Measurements from ENCODE around the gene PBRM1. TPM values are rescaled to one million over a fixed set of nuclear protein-coding genes. Genes with fewer than 3 reads are reported as not detected.

PBRM1 gene
- total and polyA plus RNA-seq, 2 donors (not counting 1 experiment from before 2014, with no cell fraction given), result 37.2 to 97.3 TPM

- no peaks in the 10 kb centered on the region for H4K20me1 ChIP-seq (ENCODE audit: control insufficient read depth, extremely low read depth, insufficient read depth, low read length)
- no peak overlapping the region for H3K4me3 ChIP-seq (replicated peaks in 1 of 4; ENCODE audit: control extremely low read depth in 1 of 4, insufficient read depth in 1 of 4, low read depth in 3 of 4, low read length in 4 of 4)
- H3K9ac ChIP-seq (ENCODE audit: insufficient read depth, low read length), result no peak overlapping the region
- DNase-seq (ENCODE audit: low read depth in 2 of 2), result no peak
- H3K9me3 ChIP-seq (ENCODE audit: control insufficient read depth, insufficient read depth, low read depth, low read length), result no peaks in the 10 kb centered on the region
- no peaks in the 10 kb centered on the region for H3K4me1 ChIP-seq (ENCODE audit: control insufficient read depth, extremely low read depth, insufficient read depth, low read length)
- no peaks in the 10 kb centered on the region for H3K79me2 ChIP-seq (ENCODE audit: control insufficient read depth, insufficient read depth, low read length)
- TF ChIP-seq EZH2 (IDR thresholded peaks at IDR 0.05; ENCODE audit: low read length, missing control alignments) (no peak), CTCF (conservative IDR thresholded peaks at IDR 0.05 in 1 of 2, IDR thresholded peaks at IDR 0.05 in 1 of 2; ENCODE audit: low read depth in 1 of 2, low read length in 2 of 2) (no peak)
- H2AFZ ChIP-seq (ENCODE audit: low read length), result no peak overlapping the region
- H3K27me3 ChIP-seq (ENCODE audit: control insufficient read depth, insufficient read depth, low read length), result no peaks in the 10 kb centered on the region
- H3K4me2 ChIP-seq (ENCODE audit: extremely low read depth, insufficient read depth, low read length), result no peak overlapping the region
- H3K27ac ChIP-seq (ENCODE audit: insufficient read depth, low read length), result no peak overlapping the region
- no peaks in the 10 kb centered on the region for H3K36me3 ChIP-seq (ENCODE audit: control insufficient read depth, insufficient read depth, low read length)
These were observed 179.3 kb downstream of the PBRM1 start for GRCh38 chr3:52506266-52506966.

DNA sequence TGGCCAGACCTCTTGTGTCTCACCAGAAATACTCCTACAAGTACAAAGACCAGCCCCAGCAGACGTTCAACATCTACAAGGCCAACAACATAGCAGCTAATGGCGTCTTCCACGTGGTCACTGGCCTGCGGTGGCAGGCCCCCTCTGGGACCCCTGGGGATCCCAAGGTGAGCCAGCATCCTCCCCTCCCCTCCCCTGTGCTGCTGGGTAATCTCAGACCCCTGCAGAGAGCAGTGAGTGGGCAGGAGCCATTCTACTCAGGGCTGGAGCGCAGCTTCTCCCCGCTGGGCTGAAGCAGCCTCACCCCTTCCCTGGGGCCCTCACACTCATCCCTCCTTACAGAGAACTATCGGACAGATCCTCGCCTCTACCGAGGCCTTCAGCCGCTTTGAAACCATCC is 180.7 kb downstream of the PBRM1 start:
- Histone ChIP-seq H3K9ac (ENCODE audit: insufficient read depth, low read length) (no peak overlapping the region), H4K20me1 (ENCODE audit: control insufficient read depth, extremely low read depth, insufficient read depth, low read length) (no peaks in the 10 kb centered on the region), H3K79me2 (ENCODE audit: control insufficient read depth, insufficient read depth, low read length) (no peaks in the 10 kb centered on the region), H3K9me3 (ENCODE audit: control insufficient read depth, insufficient read depth, low read depth, low read length) (no peaks in the 10 kb centered on the region), H3K4me1 (ENCODE audit: control insufficient read depth, extremely low read depth, insufficient read depth, low read length) (no peaks in the 10 kb centered on the region), H2AFZ (ENCODE audit: low read length) (no peak overlapping the region), H3K36me3 (ENCODE audit: control insufficient read depth, insufficient read depth, low read length) (no peaks in the 10 kb centered on the region), H3K4me2 (ENCODE audit: extremely low read depth, insufficient read depth, low read length) (no peak overlapping the region), H3K4me3 (replicated peaks in 1 of 4; ENCODE audit: control extremely low read depth in 1 of 4, insufficient read depth in 1 of 4, low read depth in 3 of 4, low read length in 4 of 4) (no peak overlapping the region), H3K27me3 (ENCODE audit: control insufficient read depth, insufficient read depth, low read length) (no peaks in the 10 kb centered on the region), H3K27ac (ENCODE audit: insufficient read depth, low read length) (no peak overlapping the region)
- DNase-seq (ENCODE audit: low read depth in 2 of 2), result no peak
- no peak for TF ChIP-seq EZH2 (IDR thresholded peaks at IDR 0.05; ENCODE audit: low read length, missing control alignments)
- no peak for TF ChIP-seq CTCF (conservative IDR thresholded peaks at IDR 0.05 in 1 of 2, IDR thresholded peaks at IDR 0.05 in 1 of 2; ENCODE audit: low read depth in 1 of 2, low read length in 2 of 2)

- no peaks in the 10 kb centered on the region for H3K27me3 ChIP-seq (ENCODE audit: control insufficient read depth, insufficient read depth, low read length)
- H3K9me3 ChIP-seq (ENCODE audit: control insufficient read depth, insufficient read depth, low read depth, low read length), result no peaks in the 10 kb centered on the region
- no peak overlapping the region for H2AFZ ChIP-seq (ENCODE audit: low read length)
- no peaks in the 10 kb centered on the region for H3K36me3 ChIP-seq (ENCODE audit: control insufficient read depth, insufficient read depth, low read length)
- no peaks in the 10 kb centered on the region for H3K4me1 ChIP-seq (ENCODE audit: control insufficient read depth, extremely low read depth, insufficient read depth, low read length)
- no peak overlapping the region for H3K27ac ChIP-seq (ENCODE audit: insufficient read depth, low read length)
- H3K79me2 ChIP-seq (ENCODE audit: control insufficient read depth, insufficient read depth, low read length), result no peaks in the 10 kb centered on the region
- DNase-seq (ENCODE audit: low read depth in 2 of 2), result no peak
- no peak overlapping the region for H3K9ac ChIP-seq (ENCODE audit: insufficient read depth, low read length)
- no peak overlapping the region for H3K4me3 ChIP-seq (replicated peaks in 1 of 4; ENCODE audit: control extremely low read depth in 1 of 4, insufficient read depth in 1 of 4, low read depth in 3 of 4, low read length in 4 of 4)
- no peaks in the 10 kb centered on the region for H4K20me1 ChIP-seq (ENCODE audit: control insufficient read depth, extremely low read depth, insufficient read depth, low read length)
- no peak overlapping the region for H3K4me2 ChIP-seq (ENCODE audit: extremely low read depth, insufficient read depth, low read length)
- no peak for TF ChIP-seq CTCF (conservative IDR thresholded peaks at IDR 0.05 in 1 of 2, IDR thresholded peaks at IDR 0.05 in 1 of 2; ENCODE audit: low read depth in 1 of 2, low read length in 2 of 2)
- TF ChIP-seq EZH2 (IDR thresholded peaks at IDR 0.05; ENCODE audit: low read length, missing control alignments), result no peak
These were observed 181.8 kb downstream of the PBRM1 start for GRCh38 chr3:52503788-52504424.

All from fibroblast of lung (primary cell).